Mesothelial cell of epicardium (in vitro differentiated cells): ENCODE data around the gene WNK2. TPM values are rescaled to one million over a fixed set of nuclear protein-coding genes. Genes with fewer than 3 reads are reported as not detected.
"Not testable (repeated sequence)": the region's sequence is repeated elsewhere in the genome, so short reads cannot be mapped to it uniquely, and the experiment has no call there.

ENCODE experiments used
- DNase-seq, 2 experiments: peaks; one replicate each; pipeline ENCODE4 v3.0.0; 2021; ENCODE audit warnings: low spot score in 2 of 2; ENCODE audit not compliant: unreplicated experiment in 2 of 2
- H3K27ac Mint-ChIP-seq: 2 replicates; pipeline ENCODE4 v1.8.0; 2021; ENCODE audit warnings: mixed read lengths
- H3K27me3 Mint-ChIP-seq: 2 replicates; pipeline ENCODE4 v1.8.0; 2021; ENCODE audit warnings: low read depth, mixed read lengths
- H3K36me3 Mint-ChIP-seq: 2 replicates; pipeline ENCODE4 v1.8.0; 2021; ENCODE audit warnings: mixed read lengths
- H3K4me1 Mint-ChIP-seq: 2 replicates; pipeline ENCODE4 v1.8.0; 2021; ENCODE audit warnings: mixed read lengths
- H3K4me3 Mint-ChIP-seq: 2 replicates; pipeline ENCODE4 v1.8.0; 2021; ENCODE audit warnings: mild to moderate bottlenecking, moderate library complexity, mixed read lengths
- H3K9me3 Mint-ChIP-seq: 2 replicates; pipeline ENCODE4 v1.8.0; 2021; ENCODE audit warnings: mixed read lengths
- total RNA-seq: library from RNA; stranded (reverse); gene quantifications from 3 replicates; pipeline ENCODE4 v1.2.1, GENCODE V29; 2021
- TF ChIP-seq, protein P1 (sequence below): fragments of 200-600 bp; sonication (generic); IDR thresholded peaks from one replicate; pipeline ENCODE4 v1.5.0; 2021; ENCODE audit warnings: antibody characterized with exemption; ENCODE audit not compliant: unreplicated experiment

Gene WNK2
- total RNA-seq, 1 donor from 2014 or later: 66.0 TPM

- Mint-ChIP-seq H3K27ac (no peak overlapping the region), H3K4me3 (no peak overlapping the region), H3K27me3 (peaks cover 2% of the 10 kb centered on the region), H3K36me3 (no peaks in the 10 kb centered on the region), H3K4me1 (no peaks in the 10 kb centered on the region), H3K9me3 (peaks cover 7% of the 10 kb centered on the region)
- TF ChIP-seq, protein P1, sequence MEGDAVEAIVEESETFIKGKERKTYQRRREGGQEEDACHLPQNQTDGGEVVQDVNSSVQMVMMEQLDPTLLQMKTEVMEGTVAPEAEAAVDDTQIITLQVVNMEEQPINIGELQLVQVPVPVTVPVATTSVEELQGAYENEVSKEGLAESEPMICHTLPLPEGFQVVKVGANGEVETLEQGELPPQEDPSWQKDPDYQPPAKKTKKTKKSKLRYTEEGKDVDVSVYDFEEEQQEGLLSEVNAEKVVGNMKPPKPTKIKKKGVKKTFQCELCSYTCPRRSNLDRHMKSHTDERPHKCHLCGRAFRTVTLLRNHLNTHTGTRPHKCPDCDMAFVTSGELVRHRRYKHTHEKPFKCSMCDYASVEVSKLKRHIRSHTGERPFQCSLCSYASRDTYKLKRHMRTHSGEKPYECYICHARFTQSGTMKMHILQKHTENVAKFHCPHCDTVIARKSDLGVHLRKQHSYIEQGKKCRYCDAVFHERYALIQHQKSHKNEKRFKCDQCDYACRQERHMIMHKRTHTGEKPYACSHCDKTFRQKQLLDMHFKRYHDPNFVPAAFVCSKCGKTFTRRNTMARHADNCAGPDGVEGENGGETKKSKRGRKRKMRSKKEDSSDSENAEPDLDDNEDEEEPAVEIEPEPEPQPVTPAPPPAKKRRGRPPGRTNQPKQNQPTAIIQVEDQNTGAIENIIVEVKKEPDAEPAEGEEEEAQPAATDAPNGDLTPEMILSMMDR: no peak
- no peak for DNase-seq
Observed at GRCh38 chr9:93326654-93327053, 142.7 kb downstream of the WNK2 start.

DNA sequence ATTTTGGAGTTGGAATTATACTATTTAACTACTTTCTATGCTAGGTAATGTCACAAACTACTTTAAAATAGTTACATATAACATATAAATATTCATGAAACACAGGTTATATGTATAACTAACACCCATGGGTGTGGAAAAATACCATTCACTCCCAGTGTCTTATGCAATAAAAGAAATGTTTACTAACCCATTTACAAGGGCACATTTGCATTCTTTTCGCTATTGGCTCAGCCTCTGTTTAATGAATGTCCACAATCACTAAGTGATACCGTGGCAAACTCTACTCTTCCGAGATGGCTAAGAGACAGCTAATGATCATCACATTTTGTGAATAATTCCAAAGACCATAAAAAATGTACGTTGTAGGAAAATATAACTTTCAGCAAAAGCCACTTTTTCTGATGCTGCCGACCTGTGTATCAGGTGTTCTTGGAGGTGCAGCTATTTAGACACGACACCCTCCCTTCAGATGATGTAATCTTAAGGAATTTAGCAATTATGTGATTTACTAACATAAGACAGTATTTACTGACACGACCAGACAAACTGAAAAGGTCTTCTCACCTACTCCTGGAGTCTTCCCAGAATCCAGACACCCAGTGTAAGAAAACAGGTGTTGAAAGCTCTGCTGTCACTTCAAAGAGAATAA is 145.8 kb downstream of the WNK2 start:
- H3K4me3 Mint-ChIP-seq: no peak overlapping the region
- peaks cover 7% of the 10 kb centered on the region for H3K9me3 Mint-ChIP-seq
- H3K27ac Mint-ChIP-seq: no peak overlapping the region
- no peak for DNase-seq
- TF ChIP-seq, protein P1: no peak
- peaks cover 6% of the 10 kb centered on the region for H3K27me3 Mint-ChIP-seq
- no peaks in the 10 kb centered on the region for H3K36me3 Mint-ChIP-seq
- no peaks in the 10 kb centered on the region for H3K4me1 Mint-ChIP-seq

DNA sequence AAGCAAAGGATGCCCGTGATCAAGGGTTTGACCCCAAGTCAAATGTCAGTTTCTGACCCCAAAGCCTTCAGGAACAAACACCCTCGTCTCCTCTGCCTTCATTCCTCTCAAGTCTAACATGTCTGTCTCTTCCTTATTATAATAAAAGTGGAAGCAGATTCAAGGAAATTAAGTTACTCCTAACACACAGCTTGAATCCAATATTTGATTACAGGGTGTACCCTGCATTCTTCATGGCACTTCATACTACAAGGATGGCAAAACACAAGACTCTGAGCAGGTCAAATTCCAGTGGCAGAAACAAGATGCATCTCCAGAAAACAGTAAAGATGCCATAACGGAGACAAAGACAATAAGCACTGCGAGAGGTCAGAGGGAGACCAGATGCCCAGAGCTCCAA is 148.4 kb downstream of the WNK2 start:
- Mint-ChIP-seq H3K36me3 (no peaks in the 10 kb centered on the region), H3K9me3 (peaks cover 10% of the 10 kb centered on the region), H3K27ac (no peak overlapping the region), H3K27me3 (peaks cover 6% of the 10 kb centered on the region), H3K4me3 (no peak overlapping the region), H3K4me1 (no peaks in the 10 kb centered on the region)
- TF ChIP-seq, protein P1: no peak
- no peak for DNase-seq

GRCh38 chr9:93336720-93337119 is 152.8 kb downstream of the WNK2 start:
- Mint-ChIP-seq H3K9me3 (peaks cover 24% of the 10 kb centered on the region), H3K27me3 (peaks cover 6% of the 10 kb centered on the region), H3K4me3 (no peak overlapping the region), H3K36me3 (peaks cover 2% of the 10 kb centered on the region), H3K27ac (no peak overlapping the region), H3K4me1 (no peaks in the 10 kb centered on the region)
- TF ChIP-seq, protein P1: no peak
- DNase-seq: no peak

- H3K4me1 Mint-ChIP-seq, H3K27ac Mint-ChIP-seq, H3K4me3 Mint-ChIP-seq, H3K36me3 Mint-ChIP-seq, DNase-seq: not testable (repeated sequence)
- peaks cover 24% of the 10 kb centered on the region for H3K9me3 Mint-ChIP-seq
- H3K27me3 Mint-ChIP-seq: peaks cover 13% of the 10 kb centered on the region
Observed at GRCh38 chr9:93338196-93338595, 154.3 kb downstream of the WNK2 start.

DNA sequence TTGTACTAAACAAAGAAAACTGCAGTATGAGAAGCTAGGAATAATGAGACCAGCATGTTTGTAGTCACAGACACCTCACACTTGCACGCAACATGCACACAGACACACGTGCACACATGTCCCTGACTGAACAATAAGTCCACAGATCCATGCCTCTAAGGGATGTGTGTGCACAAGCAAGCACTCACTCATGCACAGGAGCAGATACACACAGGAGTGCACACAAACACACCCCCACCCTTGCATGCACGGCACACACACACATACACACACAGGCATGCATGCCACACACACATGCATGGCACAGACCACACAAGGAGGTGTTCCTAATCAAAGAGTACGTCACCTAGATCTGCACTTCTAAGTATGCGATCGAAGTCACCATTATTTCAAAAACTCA is 156.2 kb downstream of the WNK2 start:
- no peak for DNase-seq
- Mint-ChIP-seq H3K27ac (no peak overlapping the region), H3K27me3 (peaks cover 30% of the 10 kb centered on the region), H3K36me3 (peaks cover 2% of the 10 kb centered on the region), H3K4me3 (no peak overlapping the region), H3K9me3 (peaks cover 24% of the 10 kb centered on the region), H3K4me1 (peaks cover 2% of the 10 kb centered on the region)
- TF ChIP-seq, protein P1: no peak

DNA sequence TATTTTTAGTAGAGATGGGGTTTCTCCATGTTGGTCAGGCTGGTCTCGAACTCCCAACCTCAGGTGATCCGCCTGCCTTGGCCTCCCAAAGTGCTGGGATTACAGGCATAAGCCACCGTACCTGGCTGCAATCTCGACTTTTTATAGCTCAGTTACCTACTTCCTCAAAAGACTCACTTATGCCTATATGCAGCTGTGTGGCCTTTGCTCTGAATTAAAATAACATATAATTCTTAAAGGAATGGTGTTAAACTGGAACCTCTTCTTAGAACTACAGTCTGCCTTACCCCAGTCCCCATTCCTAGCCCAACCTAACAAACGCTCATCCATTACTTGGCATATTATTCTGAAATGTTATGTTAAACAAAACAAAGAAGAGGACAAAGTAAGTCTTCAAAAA is 157.9 kb downstream of the WNK2 start:
- not testable (repeated sequence) for H3K4me3 Mint-ChIP-seq, H3K4me1 Mint-ChIP-seq, DNase-seq, H3K36me3 Mint-ChIP-seq, H3K27ac Mint-ChIP-seq
- Mint-ChIP-seq H3K27me3 (peaks cover 45% of the 10 kb centered on the region), H3K9me3 (peaks cover 24% of the 10 kb centered on the region)

DNA sequence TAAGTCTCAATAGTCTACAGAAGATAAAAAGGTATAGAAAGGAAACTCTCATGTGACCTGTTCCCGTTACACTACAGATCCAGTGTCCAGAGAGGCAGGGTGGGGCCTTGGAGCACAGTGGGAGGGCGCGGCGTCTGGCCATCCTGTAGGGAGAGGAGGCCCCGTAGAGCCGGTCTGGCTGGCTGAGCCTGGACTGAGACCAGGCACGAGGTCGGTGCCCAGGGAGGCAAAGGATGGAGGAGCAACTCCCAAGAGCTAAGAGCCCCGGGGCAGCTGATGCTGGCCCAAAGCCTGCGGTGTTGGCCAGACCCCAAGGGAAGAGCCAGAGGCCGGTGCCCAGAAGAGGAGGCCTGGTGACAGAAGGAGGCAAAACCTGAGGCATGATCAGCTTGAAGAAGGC is 158.5 kb downstream of the WNK2 start:
- peaks cover 19% of the 10 kb centered on the region for H3K9me3 Mint-ChIP-seq
- peaks cover 51% of the 10 kb centered on the region for H3K27me3 Mint-ChIP-seq
- not testable (repeated sequence) for H3K4me3 Mint-ChIP-seq, H3K36me3 Mint-ChIP-seq, DNase-seq, H3K27ac Mint-ChIP-seq, H3K4me1 Mint-ChIP-seq
